ENCODE data around the gene CES4A. TPM values are rescaled to one million over a fixed set of nuclear protein-coding genes. Genes with fewer than 3 reads are reported as not detected.
"Not testable (repeated sequence)": the region's sequence is repeated elsewhere in the genome, so short reads cannot be mapped to it uniquely, and the experiment has no call there.

CES4A gene
- total and polyA plus RNA-seq, 5 donors from 2014 or later, result 1.6 to 11.9 (median 2.8) TPM

GRCh38 chr16:66977341-66978113, 10.9 kb upstream of the CES4A start:
- Histone ChIP-seq H3K27ac (ENCODE audit: insufficient read depth, low read length, poor library complexity, severe bottlenecking) (no peak overlapping the region), H3K9me3 (ENCODE audit: control insufficient read depth in 2 of 2, low read length in 2 of 2) (no peaks in the 10 kb centered on the region), H3K36me3 (ENCODE audit: control insufficient read depth, insufficient read depth, low read length) (no peaks in the 10 kb centered on the region), H3K4me3 (ENCODE audit: low read depth, low read length) (no peak overlapping the region), H3K27me3 (ENCODE audit: control insufficient read depth, insufficient read depth, low read length) (no peaks in the 10 kb centered on the region), H3K4me1 (ENCODE audit: control insufficient read depth, insufficient read depth, low read length, poor library complexity, severe bottlenecking) (no peaks in the 10 kb centered on the region)
- DNase-seq (peak; percentile 80 to 90 (median 83)), ATAC-seq (ENCODE audit: low read depth in 2 of 2) (peak; percentile 97)
- Mint-ChIP-seq H3K27ac (no peak overlapping the region), H3K27me3 (peaks cover 4% of the 10 kb centered on the region), H3K9me3 (peaks cover 0 to 1% (median 0%) of the 10 kb centered on the region in 7 donors), H3K4me3 (peak overlapping the region in 1 of 4 donors; percentile 13), H3K36me3 (no peaks in the 10 kb centered on the region), H3K4me1 (peaks cover 0 to 35% (median 15%) of the 10 kb centered on the region in 4 donors)

DNA sequence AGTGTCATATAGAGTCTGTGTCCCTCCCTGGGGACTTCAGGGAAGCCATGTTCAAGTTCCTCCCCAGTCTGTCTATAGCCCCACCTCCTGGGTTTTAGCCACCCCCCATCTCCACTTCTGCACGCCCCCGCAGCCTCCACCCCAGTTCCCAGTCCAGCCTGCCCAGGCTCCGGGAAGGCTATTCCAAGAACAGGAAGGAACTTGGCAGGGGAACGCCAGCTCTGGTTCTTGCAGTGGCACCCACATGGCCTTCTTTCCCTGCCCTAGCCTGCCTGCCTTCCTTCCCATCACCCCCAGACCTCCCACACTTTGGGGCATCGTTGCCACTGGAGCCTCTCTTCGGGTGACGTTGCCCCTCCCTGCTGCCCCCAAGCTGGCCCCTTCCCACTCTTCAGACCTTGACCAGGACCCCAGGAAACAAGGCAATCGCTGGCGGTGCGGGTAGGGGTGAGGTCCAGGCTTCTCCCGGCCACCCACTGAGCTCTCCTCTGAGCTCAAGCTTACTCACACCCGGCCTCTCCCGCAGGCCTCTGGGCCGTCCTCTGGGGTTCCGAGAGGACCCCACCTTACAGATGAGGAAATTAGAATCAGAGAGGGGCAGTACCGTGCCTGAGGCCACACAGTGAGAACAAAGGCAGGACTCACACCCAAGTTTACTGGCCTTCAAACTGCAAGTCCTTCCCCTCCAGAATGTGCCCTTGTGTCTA, 9.2 kb upstream of the CES4A start:
- ATAC-seq (ENCODE audit: low read depth in 2 of 2) (no peak), DNase-seq (no peak)
- H3K27me3 Mint-ChIP-seq, result peaks cover 4% of the 10 kb centered on the region
- H3K9me3 Mint-ChIP-seq, result peaks cover 0 to 1% (median 0%) of the 10 kb centered on the region in 7 donors
- H3K9me3 ChIP-seq (ENCODE audit: control insufficient read depth in 2 of 2, low read length in 2 of 2), result no peaks in the 10 kb centered on the region
- no peaks in the 10 kb centered on the region for H3K36me3 ChIP-seq (ENCODE audit: control insufficient read depth, insufficient read depth, low read length)
- H3K27ac Mint-ChIP-seq, result peak overlapping the region in 1 of 3 donors; percentile 84
- peaks cover 4% of the 10 kb centered on the region for H3K4me1 ChIP-seq (ENCODE audit: control insufficient read depth, insufficient read depth, low read length, poor library complexity, severe bottlenecking)
- no peaks in the 10 kb centered on the region for H3K36me3 Mint-ChIP-seq
- H3K27me3 ChIP-seq (ENCODE audit: control insufficient read depth, insufficient read depth, low read length), result no peaks in the 10 kb centered on the region
- no peak overlapping the region for H3K4me3 ChIP-seq (ENCODE audit: low read depth, low read length)
- H3K4me1 Mint-ChIP-seq, result peaks cover 7 to 43% (median 22%) of the 10 kb centered on the region in 4 donors
- no peak overlapping the region for H3K4me3 Mint-ChIP-seq
- no peak overlapping the region for H3K27ac ChIP-seq (ENCODE audit: insufficient read depth, low read length, poor library complexity, severe bottlenecking)

DNA sequence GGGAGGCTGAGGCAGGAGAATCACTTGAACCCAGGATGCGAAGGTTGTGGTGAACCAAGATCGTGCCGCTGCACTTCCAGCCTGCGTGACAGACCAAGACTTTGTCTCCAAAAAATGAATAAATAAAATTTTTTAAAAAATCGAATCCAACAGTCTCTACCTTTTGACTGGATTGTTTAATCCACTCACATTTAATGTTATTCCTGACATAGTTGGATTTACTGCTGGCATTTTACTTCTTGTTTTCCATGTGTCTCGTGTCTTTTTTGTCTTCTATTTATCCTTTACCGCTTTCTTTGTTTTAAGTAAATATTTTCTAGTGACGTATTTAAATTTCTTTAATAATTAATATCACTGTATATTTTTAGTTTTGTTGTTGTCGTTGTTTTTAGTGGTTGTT, 5.4 kb upstream of the CES4A start:
- Mint-ChIP-seq H3K27ac (no peak overlapping the region), H3K4me1 (peaks cover 7 to 46% (median 28%) of the 10 kb centered on the region in 4 donors)
- H3K4me1 ChIP-seq (ENCODE audit: control insufficient read depth, insufficient read depth, low read length, poor library complexity, severe bottlenecking), result peaks cover 19% of the 10 kb centered on the region

DNA sequence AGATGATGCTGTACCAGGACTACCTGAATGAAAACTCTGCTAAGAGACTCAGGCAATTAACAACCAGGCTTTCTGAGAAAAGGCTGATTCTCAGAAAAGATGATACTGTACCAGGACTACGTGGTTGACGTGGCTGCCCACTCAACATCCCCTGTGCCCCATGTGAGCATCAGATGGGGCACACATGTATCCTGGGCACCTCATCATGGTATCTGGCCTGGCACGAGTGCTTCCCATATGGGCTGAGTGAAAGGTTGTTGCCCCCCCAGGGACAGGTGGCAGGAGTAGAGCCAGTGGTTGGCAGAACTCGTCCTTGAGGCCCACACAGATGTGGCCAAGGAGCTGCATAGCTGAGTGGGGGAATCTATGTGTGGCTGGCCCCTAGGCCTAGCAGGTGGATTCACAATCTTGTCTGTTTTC, 3.5 kb upstream of the CES4A start:
- peaks cover 19% of the 10 kb centered on the region for H3K4me1 ChIP-seq (ENCODE audit: control insufficient read depth, insufficient read depth, low read length, poor library complexity, severe bottlenecking)
- Mint-ChIP-seq H3K27ac (peak overlapping the region; percentile 92 to 98 (median 94)), H3K9me3 (no peaks in the 10 kb centered on the region), H3K4me3 (peak overlapping the region in 2 of 4 donors; percentile 16 to 47), H3K4me1 (peaks cover 12 to 46% (median 28%) of the 10 kb centered on the region in 4 donors), H3K36me3 (no peaks in the 10 kb centered on the region), H3K27me3 (peaks cover 4% of the 10 kb centered on the region)
- ATAC-seq (ENCODE audit: low read depth in 2 of 2), result peak; percentile 94 to 95
- peak in 1 of 3 donors; percentile 98 for DNase-seq
- H3K27me3 ChIP-seq (ENCODE audit: control insufficient read depth, insufficient read depth, low read length), result no peaks in the 10 kb centered on the region
- no peaks in the 10 kb centered on the region for H3K36me3 ChIP-seq (ENCODE audit: control insufficient read depth, insufficient read depth, low read length)
- peak overlapping the region; percentile 13 for H3K4me3 ChIP-seq (ENCODE audit: low read depth, low read length)
- peak overlapping the region; percentile 62 for H3K27ac ChIP-seq (ENCODE audit: insufficient read depth, low read length, poor library complexity, severe bottlenecking)
- H3K9me3 ChIP-seq (ENCODE audit: control insufficient read depth in 2 of 2, low read length in 2 of 2), result no peaks in the 10 kb centered on the region

More for the DNA sequence above, 5.4 kb upstream of the CES4A start:
- H3K9me3 ChIP-seq (ENCODE audit: control insufficient read depth in 2 of 2, low read length in 2 of 2), result no peaks in the 10 kb centered on the region
- H3K4me3 ChIP-seq (ENCODE audit: low read depth, low read length), result no peak overlapping the region
- DNase-seq (no peak), ATAC-seq (ENCODE audit: low read depth in 2 of 2) (no peak)
- H3K36me3 Mint-ChIP-seq, result no peaks in the 10 kb centered on the region
- H3K36me3 ChIP-seq (ENCODE audit: control insufficient read depth, insufficient read depth, low read length), result no peaks in the 10 kb centered on the region
- H3K27ac ChIP-seq (ENCODE audit: insufficient read depth, low read length, poor library complexity, severe bottlenecking), result no peak overlapping the region
- no peak overlapping the region for H3K4me3 Mint-ChIP-seq
- H3K9me3 Mint-ChIP-seq, result no peaks in the 10 kb centered on the region
- peaks cover 4% of the 10 kb centered on the region for H3K27me3 Mint-ChIP-seq
- no peaks in the 10 kb centered on the region for H3K27me3 ChIP-seq (ENCODE audit: control insufficient read depth, insufficient read depth, low read length)

DNA sequence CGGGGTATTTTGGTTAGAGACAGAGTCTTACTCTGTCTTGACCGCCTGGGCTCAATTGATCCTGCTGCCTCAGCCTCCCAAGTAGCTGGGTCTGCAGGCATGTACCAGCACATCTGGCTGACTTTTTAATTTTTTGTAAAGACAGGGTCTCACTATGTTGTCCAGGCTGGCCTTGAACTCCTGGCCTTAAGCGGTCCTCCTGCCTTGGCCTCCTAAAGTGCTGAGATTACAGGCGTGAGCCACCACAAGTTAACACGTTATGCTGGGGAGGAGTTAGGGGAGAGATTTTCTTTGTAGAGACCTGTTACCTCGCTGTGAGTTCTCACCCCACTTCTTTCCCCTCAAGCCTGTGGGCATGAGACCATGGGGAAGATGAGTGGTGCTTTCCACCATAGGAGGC, 1.8 kb upstream of the CES4A start:
- no peak for ATAC-seq (ENCODE audit: low read depth in 2 of 2)
- H3K27me3 ChIP-seq (ENCODE audit: control insufficient read depth, insufficient read depth, low read length), result no peaks in the 10 kb centered on the region
- H3K36me3 ChIP-seq (ENCODE audit: control insufficient read depth, insufficient read depth, low read length), result no peaks in the 10 kb centered on the region
- H3K4me3 ChIP-seq (ENCODE audit: low read depth, low read length), result no peak overlapping the region
- Mint-ChIP-seq H3K4me1 (peaks cover 12 to 40% (median 24%) of the 10 kb centered on the region in 4 donors), H3K4me3 (no peak overlapping the region), H3K27ac (peak overlapping the region in 2 of 3 donors; percentile 18 to 71), H3K27me3 (peaks cover 4% of the 10 kb centered on the region), H3K36me3 (no peaks in the 10 kb centered on the region), H3K9me3 (no peaks in the 10 kb centered on the region)
- H3K27ac ChIP-seq (ENCODE audit: insufficient read depth, low read length, poor library complexity, severe bottlenecking), result no peak overlapping the region
- H3K4me1 ChIP-seq (ENCODE audit: control insufficient read depth, insufficient read depth, low read length, poor library complexity, severe bottlenecking), result peaks cover 19% of the 10 kb centered on the region
- DNase-seq, result no peak
- H3K9me3 ChIP-seq (ENCODE audit: control insufficient read depth in 2 of 2, low read length in 2 of 2), result no peaks in the 10 kb centered on the region

GRCh38 chr16:66991545-66992077, 3.2 kb downstream of the CES4A start:
- no peaks in the 10 kb centered on the region for H3K9me3 ChIP-seq (ENCODE audit: control insufficient read depth in 2 of 2, low read length in 2 of 2)
- no peaks in the 10 kb centered on the region for H3K36me3 Mint-ChIP-seq
- no peaks in the 10 kb centered on the region for H3K4me1 ChIP-seq (ENCODE audit: control insufficient read depth, insufficient read depth, low read length, poor library complexity, severe bottlenecking)
- peak overlapping the region in 1 of 3 donors; percentile 76 for H3K27ac Mint-ChIP-seq
- H3K36me3 ChIP-seq (ENCODE audit: control insufficient read depth, insufficient read depth, low read length), result no peaks in the 10 kb centered on the region
- no peaks in the 10 kb centered on the region for H3K27me3 ChIP-seq (ENCODE audit: control insufficient read depth, insufficient read depth, low read length)
- no peaks in the 10 kb centered on the region for H3K27me3 Mint-ChIP-seq
- H3K27ac ChIP-seq (ENCODE audit: insufficient read depth, low read length, poor library complexity, severe bottlenecking), result no peak overlapping the region
- no peaks in the 10 kb centered on the region for H3K9me3 Mint-ChIP-seq
- peaks cover 0 to 6% (median 2%) of the 10 kb centered on the region in 4 donors for H3K4me1 Mint-ChIP-seq
- no peak overlapping the region for H3K4me3 ChIP-seq (ENCODE audit: low read depth, low read length)
- DNase-seq (no peak), ATAC-seq (ENCODE audit: low read depth in 2 of 2) (no peak)
- H3K4me3 Mint-ChIP-seq, result no peak overlapping the region

- H3K4me3 ChIP-seq (ENCODE audit: low read depth, low read length); H3K4me1 Mint-ChIP-seq; H3K36me3 Mint-ChIP-seq; H3K27ac ChIP-seq (ENCODE audit: insufficient read depth, low read length, poor library complexity, severe bottlenecking); H3K4me3 Mint-ChIP-seq; DNase-seq; ATAC-seq (ENCODE audit: low read depth in 2 of 2); H3K36me3 ChIP-seq (ENCODE audit: control insufficient read depth, insufficient read depth, low read length); H3K9me3 ChIP-seq (ENCODE audit: control insufficient read depth in 2 of 2, low read length in 2 of 2); H3K27ac Mint-ChIP-seq; H3K4me1 ChIP-seq (ENCODE audit: control insufficient read depth, insufficient read depth, low read length, poor library complexity, severe bottlenecking); H3K27me3 Mint-ChIP-seq; H3K9me3 Mint-ChIP-seq; H3K27me3 ChIP-seq (ENCODE audit: control insufficient read depth, insufficient read depth, low read length): not testable (repeated sequence)
These were observed 5.2 kb downstream of the CES4A start for GRCh38 chr16:66993558-66993957.
